K562 (cell line): ENCODE data around the gene CABLES1. TPM values are rescaled to one million over a fixed set of nuclear protein-coding genes. Genes with fewer than 3 reads are reported as not detected.

Experiments used
- ATAC-seq: fragments of 200-7000 bp; cut with Tn5 transposase; 3 replicates; pipeline ENCODE4 v1.9.1; 2020; ENCODE audit warnings: moderate library complexity
- BruUV-seq: library from RNA; stranded (reverse); fragments of 400-500 nt; replicated peaks from 2 replicates; lab custom pipeline; 2021; lab: Mats Ljungman, UMichigan
- CTCF ChIA-PET: fragments of 300-600 bp; formaldehyde crosslinking; extraction: SDS; loops from one replicate; lab custom pipeline; 2021; ENCODE audit warnings: low intra/inter-chr PET ratio; lab: Yijun Ruan, JAX
- POLR2A ChIA-PET: fragments of 300-600, 350-650 bp; sonication (Branson Sonifier 250); formaldehyde crosslinking; extraction: SDS; loops from one replicate; lab custom pipeline; 2021; ENCODE audit warnings: antibody characterized with exemption, inconsistent platforms; lab: Yijun Ruan, JAX
- DNase-seq, 4 experiments: peaks; one replicate each; pipeline versions ENCODE4 v3.0.0 to v3.0.0-alpha.2; 2011 to 2018; ENCODE audit warnings: low spot score in 3 of 4, mixed read lengths in 3 of 4; ENCODE audit errors: extremely low read depth in 1 of 4
- FAIRE-seq: peaks from 2 replicates; lab custom pipeline; 2011; peaks lifted over from hg19 to GRCh38; lab: Jason Lieb, UNC
- H2AFZ ChIP-seq: 2 replicates; pipeline ENCODE4 v1.6.0; 2011; ENCODE audit warnings: low read depth, low read length, control low read depth, inconsistent platforms
- H3K27ac ChIP-seq: fragments of 200-600 bp; 3 replicates; pipeline ENCODE4 v1.8.0; 2011; ENCODE audit warnings: low read depth, mild to moderate bottlenecking, control low read depth, inconsistent platforms, low read length, moderate library complexity, mixed read lengths; ENCODE audit errors: extremely low read depth
- H3K27me3 ChIP-seq, 2 experiments: fragments of 300-600 bp in 1 of 2; 2 replicates in 1 of 2; 3 replicates in 1 of 2; pipeline versions ENCODE4 v1.6.0 to v1.8.0; 2011; ENCODE audit warnings: inconsistent platforms in 2 of 2, low read length in 2 of 2, mild to moderate bottlenecking in 1 of 2, mixed read lengths in 1 of 2, moderate library complexity in 1 of 2; ENCODE audit not compliant: control insufficient read depth in 2 of 2, insufficient read depth in 2 of 2
- H3K36me3 ChIP-seq: fragments of 300-600 bp; 3 replicates; pipeline ENCODE4 v1.8.0; 2011; ENCODE audit warnings: mild to moderate bottlenecking, low read length, inconsistent platforms; ENCODE audit not compliant: control insufficient read depth, insufficient read depth
- H3K4me1 ChIP-seq, 2 experiments: fragments of 200-600 bp in 1 of 2; replicated peaks in 1 of 2; 2 replicates in 1 of 2; 3 replicates in 1 of 2; pipeline versions ENCODE4 v1.5.1 to v1.8.0; 2011; ENCODE audit warnings: inconsistent platforms in 2 of 2, low read length in 2 of 2, mild to moderate bottlenecking in 1 of 2, mixed read lengths in 1 of 2, moderate library complexity in 1 of 2; ENCODE audit not compliant: control insufficient read depth in 2 of 2, insufficient read depth in 2 of 2
- H3K4me2 ChIP-seq: 2 replicates; pipeline ENCODE4 v1.6.1; 2011; ENCODE audit warnings: low read length, control low read depth, inconsistent platforms, mixed read lengths; ENCODE audit not compliant: insufficient read depth
- H3K4me3 ChIP-seq: fragments of 200-600 bp; sonication (generic), shearing (Covaris generic); 2 replicates; pipeline ENCODE4 v1.5.1; 2016; ENCODE audit warnings: control low read depth, inconsistent platforms
- H3K79me2 ChIP-seq: fragments of 200-600 bp; 3 replicates; pipeline ENCODE4 v1.8.0; 2011; ENCODE audit warnings: low read length, inconsistent platforms; ENCODE audit not compliant: control insufficient read depth, insufficient read depth
- H3K9ac ChIP-seq, 2 experiments: 2 replicates each; pipeline versions ENCODE4 v1.6.0 to v1.6.1; 2011; ENCODE audit warnings: low read depth in 2 of 2, low read length in 2 of 2, control low read depth in 1 of 2, inconsistent platforms in 1 of 2, mild to moderate bottlenecking in 1 of 2, mixed read lengths in 1 of 2; ENCODE audit not compliant: insufficient read depth in 1 of 2
- H3K9me1 ChIP-seq: one replicate; pipeline ENCODE4 v1.6.0; 2011; ENCODE audit warnings: inconsistent platforms, mild to moderate bottlenecking, low read length, moderate library complexity; ENCODE audit not compliant: control insufficient read depth, insufficient read depth
- H3K9me3 ChIP-seq: replicated peaks from 2 replicates; pipeline ENCODE4 v1.5.1; 2011; ENCODE audit warnings: low read depth, low read length, inconsistent platforms; ENCODE audit not compliant: control insufficient read depth, insufficient read depth
- H4K20me1 ChIP-seq: replicated peaks from 2 replicates; pipeline ENCODE4 v1.6.1; 2011; ENCODE audit warnings: low read length, inconsistent platforms, mixed read lengths; ENCODE audit not compliant: control insufficient read depth, insufficient read depth
- E2F3 ChIP-seq: fragments of 250-450 bp; sonication (Bioruptor Pico); IDR thresholded peaks from 2 replicates; pipeline ENCODE4 v1.4.0; 2020; ENCODE audit warnings: mild to moderate bottlenecking
- EWSR1 ChIP-seq: fragments of 450-650 bp; IDR thresholded peaks from 2 replicates; pipeline ENCODE4 v1.6.1; 2018; ENCODE audit warnings: borderline replicate concordance, mild to moderate bottlenecking, low read depth, moderate library complexity; ENCODE audit not compliant: partially characterized antibody
- FOXK2 ChIP-seq, 2 experiments: fragments of 450-650 bp; IDR thresholded peaks in 1 of 2; conservative IDR thresholded peaks in 1 of 2; 2 replicates each; pipeline ENCODE4 v1.6.1; 2016; ENCODE audit warnings: low read depth in 2 of 2, mild to moderate bottlenecking in 1 of 2
- HNRNPH1 ChIP-seq: fragments of 200-400 bp; formaldehyde crosslinking; optimal IDR thresholded peaks from 2 replicates; pipeline ENCODE3; 2017; ENCODE audit warnings: low read depth, mild to moderate bottlenecking, low read length, moderate library complexity
- ILK ChIP-seq: fragments of 450-650 bp; IDR thresholded peaks from 2 replicates; pipeline ENCODE4 v1.6.1; 2016; ENCODE audit warnings: missing genetic modification characterization, low read depth, mild to moderate bottlenecking, missing compliant biosample characterization, moderate library complexity, borderline replicate concordance
- KDM4B ChIP-seq, 2 experiments: fragments of 450-650 bp in 1 of 2; sonication (generic) in 1 of 2; IDR thresholded peaks; 2 replicates each; pipeline ENCODE4 v1.6.1; 2016 to 2017; ENCODE audit warnings: borderline replicate concordance in 2 of 2, antibody characterized with exemption in 1 of 2, low read depth in 1 of 2, mild to moderate bottlenecking in 1 of 2
- MEIS2 ChIP-seq: fragments of 450-650 bp; IDR thresholded peaks from 2 replicates; pipeline ENCODE4 v1.6.1; 2014; ENCODE audit warnings: mild to moderate bottlenecking; ENCODE audit not compliant: partially characterized antibody
- NR2F6 ChIP-seq: fragments of 450-650 bp; formaldehyde crosslinking; IDR thresholded peaks from 2 replicates; pipeline ENCODE4 v1.4.0; 2020; ENCODE audit warnings: mild to moderate bottlenecking
- PHB ChIP-seq: fragments of 250-450 bp; sonication (Bioruptor Pico); IDR thresholded peaks from 2 replicates; pipeline ENCODE4 v1.5.0; 2021
- POLR2A ChIP-seq: fragments of 450-650 bp; conservative IDR thresholded peaks from 2 replicates; pipeline ENCODE4 v1.6.1; 2016
- RBFOX2 ChIP-seq: fragments of 200-400 bp; formaldehyde crosslinking; IDR thresholded peaks from 2 replicates; pipeline ENCODE4 v1.6.1; 2017; ENCODE audit warnings: low read depth, mild to moderate bottlenecking, low read length, moderate library complexity
- RBM25 ChIP-seq: fragments of 200-400 bp; formaldehyde crosslinking; IDR thresholded peaks from 2 replicates; pipeline ENCODE4 v1.6.1; 2018; ENCODE audit warnings: low read length, low read depth, moderate library complexity; ENCODE audit not compliant: severe bottlenecking
- SAP30 ChIP-seq: fragments of 200-600 bp; sonication (generic); IDR thresholded peaks from 2 replicates; pipeline ENCODE4 v1.6.1; 2012; ENCODE audit warnings: borderline replicate concordance, low read depth, mild to moderate bottlenecking, moderate library complexity, low read length, control low read depth, inconsistent platforms; ENCODE audit not compliant: insufficient read depth, poor library complexity, severe bottlenecking
- SMAD3 ChIP-seq: fragments of 450-650 bp; formaldehyde crosslinking; conservative IDR thresholded peaks from 2 replicates; pipeline ENCODE4 v1.4.0; 2020; ENCODE audit warnings: mild to moderate bottlenecking
- SMARCE1 ChIP-seq: fragments of 450-650 bp; IDR thresholded peaks from 2 replicates; pipeline ENCODE4 v1.7.1; 2016; ENCODE audit warnings: mild to moderate bottlenecking
- TCF7 ChIP-seq: sonication (generic); IDR thresholded peaks from 2 replicates; pipeline ENCODE4 v1.6.1; 2016; ENCODE audit warnings: antibody characterized with exemption, borderline replicate concordance
- TEAD2 ChIP-seq: fragments of 450-650 bp; IDR thresholded peaks from 2 replicates; pipeline ENCODE4 v1.6.1; 2016; ENCODE audit warnings: missing genetic modification characterization, control low read depth, missing compliant biosample characterization
- TEAD4 ChIP-seq, 2 experiments: sonication (generic) in 1 of 2; formaldehyde crosslinking in 1 of 2; IDR thresholded peaks; 2 replicates each; pipeline versions ENCODE4 v1.6.1 to v1.8.0; 2012 to 2022; ENCODE audit warnings: borderline replicate concordance in 1 of 2, inconsistent platforms in 1 of 2, low read length in 1 of 2, mild to moderate bottlenecking in 1 of 2, missing genetic modification reagents in 1 of 2
- TRIM24 ChIP-seq, 2 experiments: fragments of 450-650 bp; IDR thresholded peaks; 2 replicates each; pipeline ENCODE4 v1.6.1; 2016
- TRIM28 ChIP-seq: fragments of 450-650 bp; IDR thresholded peaks from 2 replicates; pipeline ENCODE4 v1.6.1; 2017
- XRCC5 ChIP-seq: fragments of 200-400 bp; formaldehyde crosslinking; IDR thresholded peaks from 2 replicates; pipeline ENCODE4 v1.6.1; 2017; ENCODE audit warnings: low read depth, mild to moderate bottlenecking, low read length
- ZC3H11A ChIP-seq: IDR thresholded peaks from 2 replicates; pipeline ENCODE4 v1.6.1; 2012; ENCODE audit warnings: low read depth, low read length, improper control_type of control experiment
- ZNF143 ChIP-seq: sonication (generic); formaldehyde crosslinking; IDR thresholded peaks from 2 replicates; pipeline ENCODE4 v1.9.0; 2022; ENCODE audit warnings: mild to moderate bottlenecking, missing genetic modification reagents
- ZNF668 ChIP-seq: fragments of 250-450 bp; sonication (Bioruptor Pico); IDR thresholded peaks from 2 replicates; pipeline ENCODE4 v1.8.0; 2022; ENCODE audit warnings: mild to moderate bottlenecking, inconsistent platforms
- WGBS: fragments of 100-300 bp; shearing (Covaris generic); methylation state at CpG from one replicate; pipeline ENCODE4 v1.1.6; 2016; ENCODE audit warnings: low coverage, mixed read lengths; ENCODE audit not compliant: insufficient coverage; ENCODE audit errors: missing lambda C conversion rate; 5-methylcytosine and 5-hydroxymethylcytosine counted together
- in situ Hi-C: fragments of 300-500 bp; cut with MboI; formaldehyde crosslinking; loops from 4 replicates; pipeline ENCODE4 v1.15.0; 2018; ENCODE audit warnings: inconsistent platforms, mixed read lengths
- intact Hi-C: fragments of 100-400 bp; cut with micrococcal nuclease; formaldehyde crosslinking; loops from 2 replicates; pipeline ENCODE4 v1.14.2; 2022
- polyA plus RNA-seq, 8 experiments: library from polyadenylated mRNA; depleted of rRNA in 4 of 8; stranded (reverse) in 5 of 8; unstranded in 3 of 8; fragments of >200 nt; fragmentation: Nextera tagmentation in 2 of 8; fragmentation: Illumina TruSeq in 1 of 8; extraction: Ambion mirVana in 2 of 8; extraction: Trizol in 1 of 8; gene quantifications; 2 replicates each; pipeline versions ENCODE4 v1.2.1 to v1.2.3, GENCODE V29; 2011 to 2014; ENCODE audit warnings: inconsistent platforms in 1 of 8, missing spikeins in 1 of 8
- total RNA-seq, 7 experiments: library from RNA; depleted of rRNA in 6 of 7; stranded (reverse); fragments of >200 nt in 6 of 7; fragmentation: Illumina TruSeq in 2 of 7; extraction: Trizol in 2 of 7; gene quantifications; 2 replicates each; pipeline versions ENCODE4 v1.2.1 to v1.2.3, GENCODE V29; 2011 to 2021; ENCODE audit warnings: low replicate concordance in 1 of 7

The CABLES1 gene
- total and polyA plus RNA-seq, 9 of the 15 experiments (the other 6 are each of a cell fraction or from before 2014, with no cell fraction given) = 0.04 to 0.10 (median 0.06) TPM; not detected in 3

- TF ChIP-seq SMAD3 (CRISPR knock-in tag) (no peak), RBFOX2 (no peak), TRIM24 (IDR thresholded peaks at IDR 0.05) (no peak), ZNF668 (no peak)
Measured at GRCh38 chr18:23301972-23302371, 166.7 kb downstream of the CABLES1 start (continued).

- Histone ChIP-seq H3K79me2 (no peaks in the 10 kb centered on the region), H3K9me1 (no peaks in the 10 kb centered on the region), H3K9ac (no peak overlapping the region), H3K4me1 (no peaks in the 10 kb centered on the region), H3K27ac (no peak overlapping the region), H3K4me3 (no peak overlapping the region), H3K9me3 (no peaks in the 10 kb centered on the region), H2AFZ (no peak overlapping the region), H3K36me3 (no peaks in the 10 kb centered on the region), H4K20me1 (no peaks in the 10 kb centered on the region), H3K4me2 (no peak overlapping the region), H3K27me3 (no peaks in the 10 kb centered on the region)
- in situ Hi-C loops = no loop called here
- intact Hi-C loops = no loop called here
- ATAC-seq (no peak), DNase-seq (no peak), FAIRE-seq (no peak)
- ChIA-PET POLR2A (interaction anchor here (1.0 to 1.4 kb wide), 2 partner anchors 11 to 12 kb away, joined by 3 to 4 read pairs; no protein-coding TSS in a partner anchor), CTCF (no interaction called here)
- 60% methylated on average over 3 of the region's 3 CpGs for WGBS
- no peak for TF ChIP-seq PHB (CRISPR knock-in tag)
- no peak for TF ChIP-seq FOXK2 (conservative IDR thresholded peaks at IDR 0.05 in 1 of 2, IDR thresholded peaks at IDR 0.05 in 1 of 2; ENCODE audit: low read depth in 2 of 2)
- TF ChIP-seq EWSR1 = no peak
- no peak for TF ChIP-seq MEIS2
- no peak for TF ChIP-seq E2F3 (CRISPR knock-in tag)
- TF ChIP-seq TEAD4 (IDR thresholded peaks at IDR 0.05; ENCODE audit: low read length) = no peak
- TF ChIP-seq TEAD4 (CRISPR knock-in tag; IDR thresholded peaks at IDR 0.05; ENCODE audit: borderline replicate concordance) = no peak
- TF ChIP-seq XRCC5 = no peak
- no peak for TF ChIP-seq SAP30
- no peak for TF ChIP-seq NR2F6 (CRISPR knock-in tag)
- no peak for TF ChIP-seq ZNF143 (CRISPR knock-in tag)
- no peak for TF ChIP-seq TRIM28
- TF ChIP-seq TEAD2 (tag) = no peak
- no peak for TF ChIP-seq SMARCE1
- TF ChIP-seq KDM4B (IDR thresholded peaks at IDR 0.05; ENCODE audit: borderline replicate concordance in 2 of 2, low read depth in 1 of 2) = no peak
- no peak for TF ChIP-seq ZC3H11A
- TF ChIP-seq RBM25 = no peak
- no peak for TF ChIP-seq HNRNPH1
- no peak for TF ChIP-seq TCF7
- TF ChIP-seq ILK = no peak
- no peak for TF ChIP-seq POLR2A
- no TSS peak for BruUV-seq
Measured at GRCh38 chr18:23302511-23302850, 167.2 kb downstream of the CABLES1 start.
